NCI-H2171 (cell line): ENCODE measurements around the gene ATP5IF1.

Experiments
- DNase-seq: peaks from one replicate; lab custom pipeline; 2025; lab: John Stamatoyannopoulos, UW

ATP5IF1 gene

GRCh38 chr1:28236656-28237322, 865 bp downstream of the ATP5IF1 start:
- DNase-seq, result no peak

GRCh38 chr1:28239004-28239403, 3.1 kb downstream of the ATP5IF1 start:
- no peak for DNase-seq

- no peak for DNase-seq
Measured at GRCh38 chr1:28240024-28240423, 4.1 kb downstream of the ATP5IF1 start.

- peak; percentile 7 for DNase-seq
Measured at GRCh38 chr1:28241638-28242241, 5.8 kb downstream of the ATP5IF1 start.

- DNase-seq, result no peak
Measured at GRCh38 chr1:28243685-28244311, 7.9 kb downstream of the ATP5IF1 start.

- no peak for DNase-seq
Measured at GRCh38 chr1:28244549-28245251, 8.8 kb downstream of the ATP5IF1 start.

GRCh38 chr1:28246427-28246832, 10.5 kb downstream of the ATP5IF1 start:
- DNase-seq, result no peak

GRCh38 chr1:28247612-28248272, 11.8 kb downstream of the ATP5IF1 start:
- DNase-seq, result no peak

GRCh38 chr1:28248273-28249012, 12.5 kb downstream of the ATP5IF1 start:
- peak; percentile 65 for DNase-seq

GRCh38 chr1:28249013-28249865, 13.3 kb downstream of the ATP5IF1 start:
- no peak for DNase-seq

- DNase-seq, result no peak
Measured at GRCh38 chr1:28249866-28250295, 14.0 kb downstream of the ATP5IF1 start.

GRCh38 chr1:28256197-28256827, 20.4 kb downstream of the ATP5IF1 start:
- no peak for DNase-seq

GRCh38 chr1:28257736-28258135, 21.8 kb downstream of the ATP5IF1 start:
- no peak for DNase-seq

GRCh38 chr1:28258628-28259251, 22.8 kb downstream of the ATP5IF1 start:
- DNase-seq, result no peak

GRCh38 chr1:28259252-28259933, 23.5 kb downstream of the ATP5IF1 start, which contains the start of gene SESN2:
Gene SESN2 (plus strand): TSS chr1:28259518. CDS start chr1:28259848, 330 bp downstream.
- peak; percentile 97 for DNase-seq

- peak; percentile 28 for DNase-seq
Measured at GRCh38 chr1:28259934-28260802, 24.2 kb downstream of the ATP5IF1 start.

GRCh38 chr1:28260803-28261174, 24.9 kb downstream of the ATP5IF1 start:
- DNase-seq, result no peak

- no peak for DNase-seq
Measured at GRCh38 chr1:28264897-28265296, 29.0 kb downstream of the ATP5IF1 start.
